ENCODE results near the gene GPR61. TPM values are rescaled to one million over a fixed set of nuclear protein-coding genes. Genes with fewer than 3 reads are reported as not detected.

GPR61 gene
- total and polyA plus RNA-seq, 2 donors, result 0.07 to 0.42 TPM

DNA sequence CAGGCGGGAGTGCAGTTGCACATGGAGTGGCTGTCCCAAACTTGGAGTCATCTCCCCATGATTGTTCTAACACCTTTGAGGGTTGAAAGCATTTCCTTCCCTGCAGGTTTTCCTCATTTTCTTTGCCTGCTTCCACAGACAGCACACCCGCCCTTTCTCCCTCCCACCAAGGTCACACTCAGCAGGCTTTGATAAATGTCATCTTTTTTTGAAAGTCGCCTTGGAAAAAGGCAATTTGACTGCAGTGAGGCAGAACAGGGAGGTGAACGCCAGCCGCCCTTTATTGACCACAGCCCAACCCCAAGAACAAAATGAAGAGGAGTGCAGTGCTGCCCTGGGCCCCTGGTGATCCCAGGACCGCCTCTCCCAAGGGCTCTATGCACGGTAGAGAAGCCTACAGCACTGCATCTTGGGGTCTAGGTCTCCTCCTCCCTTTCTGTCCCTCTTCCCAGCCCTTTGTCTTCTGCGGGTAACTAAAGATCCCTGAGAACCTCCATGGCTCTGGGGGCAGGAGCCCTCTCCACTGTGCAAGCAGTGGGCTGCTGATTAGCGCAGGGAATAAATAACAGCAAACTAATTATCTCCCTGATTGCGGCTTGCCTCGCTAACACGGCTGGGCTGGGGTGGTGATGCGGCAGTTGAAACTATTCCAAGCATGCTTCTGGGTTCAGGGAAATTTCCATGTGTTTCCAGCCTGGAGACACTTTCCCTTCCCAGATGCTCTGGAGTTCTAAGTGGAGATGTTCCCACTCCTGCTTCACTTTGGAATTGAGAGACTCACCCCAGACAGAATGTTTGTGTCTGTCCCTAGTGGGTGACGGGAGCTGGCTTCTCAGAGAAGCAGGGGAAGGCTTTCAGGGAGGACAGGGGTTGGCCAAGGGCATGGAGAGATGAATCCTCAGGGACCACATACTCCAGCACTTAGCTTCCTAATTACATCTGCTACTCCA is 18.4 kb upstream of the GPR61 start:
- Histone ChIP-seq H3K4me3 (ENCODE audit: low read length in 2 of 2) (no peak overlapping the region), H3K27me3 (ENCODE audit: control insufficient read depth in 2 of 2, insufficient read depth in 1 of 2, low read length in 1 of 2) (peaks cover 0 to 6% of the 10 kb centered on the region in 2 donors), H3K4me1 (ENCODE audit: control insufficient read depth in 2 of 2, insufficient read depth in 2 of 2, low read length in 2 of 2) (no peaks in the 10 kb centered on the region), H3K9me3 (ENCODE audit: control insufficient read depth in 2 of 2, insufficient read depth in 1 of 2, low read length in 1 of 2) (no peaks in the 10 kb centered on the region), H3K36me3 (ENCODE audit: control insufficient read depth in 2 of 2, insufficient read depth in 2 of 2, low read length in 1 of 2) (no peaks in the 10 kb centered on the region), H3K27ac (ENCODE audit: low read depth in 1 of 2, low read length in 1 of 2) (no peak overlapping the region)
- 94% methylated on average over 14 of the region's 14 CpGs for WGBS
- DNase-seq (ENCODE audit: low read depth in 6 of 9, low spot score in 9 of 9), result no peak

GRCh38 chr1:109522026-109522425 is 17.6 kb upstream of the GPR61 start:
- no peak overlapping the region for H3K27ac ChIP-seq (ENCODE audit: low read depth in 1 of 2, low read length in 1 of 2)
- DNase-seq (ENCODE audit: low read depth in 6 of 9, low spot score in 9 of 9), result no peak
- WGBS, result 96% methylated on average over 7 of the region's 7 CpGs
- H3K4me1 ChIP-seq (ENCODE audit: control insufficient read depth in 2 of 2, insufficient read depth in 2 of 2, low read length in 2 of 2), result no peaks in the 10 kb centered on the region
- H3K4me3 ChIP-seq (ENCODE audit: low read length in 2 of 2), result no peak overlapping the region
- H3K9me3 ChIP-seq (ENCODE audit: control insufficient read depth in 2 of 2, insufficient read depth in 1 of 2, low read length in 1 of 2), result no peaks in the 10 kb centered on the region
- H3K36me3 ChIP-seq (ENCODE audit: control insufficient read depth in 2 of 2, insufficient read depth in 2 of 2, low read length in 1 of 2), result no peaks in the 10 kb centered on the region
- peaks cover 0 to 6% of the 10 kb centered on the region in 2 donors for H3K27me3 ChIP-seq (ENCODE audit: control insufficient read depth in 2 of 2, insufficient read depth in 1 of 2, low read length in 1 of 2)

DNA sequence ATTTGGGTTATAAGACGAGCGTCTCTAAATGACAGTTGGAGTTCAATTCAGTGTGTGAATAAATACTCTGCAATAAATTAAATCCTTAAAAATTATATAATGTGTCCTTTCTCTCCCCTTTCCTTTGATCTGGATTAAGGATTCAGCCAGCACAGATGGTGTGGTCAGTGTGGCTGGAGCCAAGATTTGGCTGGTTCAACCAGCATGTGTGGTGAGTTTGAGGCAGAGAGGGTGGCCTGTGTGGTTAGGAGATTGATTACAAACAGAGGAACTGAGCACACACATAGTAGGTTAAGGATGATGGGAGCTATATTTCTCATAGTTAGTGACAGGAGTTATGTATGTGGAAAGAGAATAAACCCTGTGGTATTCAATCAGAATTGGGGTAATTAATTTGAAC is 16.0 kb upstream of the GPR61 start:
- Histone ChIP-seq H3K4me3 (ENCODE audit: low read length in 2 of 2) (no peak overlapping the region), H3K4me1 (ENCODE audit: control insufficient read depth in 2 of 2, insufficient read depth in 2 of 2, low read length in 2 of 2) (no peaks in the 10 kb centered on the region), H3K36me3 (ENCODE audit: control insufficient read depth in 2 of 2, insufficient read depth in 2 of 2, low read length in 1 of 2) (no peaks in the 10 kb centered on the region), H3K27me3 (ENCODE audit: control insufficient read depth in 2 of 2, insufficient read depth in 1 of 2, low read length in 1 of 2) (peaks cover 0 to 6% of the 10 kb centered on the region in 2 donors), H3K9me3 (ENCODE audit: control insufficient read depth in 2 of 2, insufficient read depth in 1 of 2, low read length in 1 of 2) (no peaks in the 10 kb centered on the region), H3K27ac (ENCODE audit: low read depth in 1 of 2, low read length in 1 of 2) (no peak overlapping the region)
- over 99% methylated on average over 2 of the region's 2 CpGs for WGBS
- DNase-seq (ENCODE audit: low read depth in 6 of 9, low spot score in 9 of 9), result no peak

- H3K27me3 ChIP-seq (ENCODE audit: control insufficient read depth in 2 of 2, insufficient read depth in 1 of 2, low read length in 1 of 2), result no peaks in the 10 kb centered on the region
- no peak overlapping the region for H3K4me3 ChIP-seq (ENCODE audit: low read length in 2 of 2)
- WGBS, result 88% methylated on average over 14 of the region's 14 CpGs
- no peak overlapping the region for H3K27ac ChIP-seq (ENCODE audit: low read depth in 1 of 2, low read length in 1 of 2)
- H3K4me1 ChIP-seq (ENCODE audit: control insufficient read depth in 2 of 2, insufficient read depth in 2 of 2, low read length in 2 of 2), result peaks cover 4 to 27% of the 10 kb centered on the region in 2 donors
- H3K36me3 ChIP-seq (ENCODE audit: control insufficient read depth in 2 of 2, insufficient read depth in 2 of 2, low read length in 1 of 2), result no peaks in the 10 kb centered on the region
- no peak for DNase-seq (ENCODE audit: low read depth in 6 of 9, low spot score in 9 of 9)
- H3K9me3 ChIP-seq (ENCODE audit: control insufficient read depth in 2 of 2, insufficient read depth in 1 of 2, low read length in 1 of 2), result no peaks in the 10 kb centered on the region
Measured at GRCh38 chr1:109527098-109527811, 12.4 kb upstream of the GPR61 start.

DNA sequence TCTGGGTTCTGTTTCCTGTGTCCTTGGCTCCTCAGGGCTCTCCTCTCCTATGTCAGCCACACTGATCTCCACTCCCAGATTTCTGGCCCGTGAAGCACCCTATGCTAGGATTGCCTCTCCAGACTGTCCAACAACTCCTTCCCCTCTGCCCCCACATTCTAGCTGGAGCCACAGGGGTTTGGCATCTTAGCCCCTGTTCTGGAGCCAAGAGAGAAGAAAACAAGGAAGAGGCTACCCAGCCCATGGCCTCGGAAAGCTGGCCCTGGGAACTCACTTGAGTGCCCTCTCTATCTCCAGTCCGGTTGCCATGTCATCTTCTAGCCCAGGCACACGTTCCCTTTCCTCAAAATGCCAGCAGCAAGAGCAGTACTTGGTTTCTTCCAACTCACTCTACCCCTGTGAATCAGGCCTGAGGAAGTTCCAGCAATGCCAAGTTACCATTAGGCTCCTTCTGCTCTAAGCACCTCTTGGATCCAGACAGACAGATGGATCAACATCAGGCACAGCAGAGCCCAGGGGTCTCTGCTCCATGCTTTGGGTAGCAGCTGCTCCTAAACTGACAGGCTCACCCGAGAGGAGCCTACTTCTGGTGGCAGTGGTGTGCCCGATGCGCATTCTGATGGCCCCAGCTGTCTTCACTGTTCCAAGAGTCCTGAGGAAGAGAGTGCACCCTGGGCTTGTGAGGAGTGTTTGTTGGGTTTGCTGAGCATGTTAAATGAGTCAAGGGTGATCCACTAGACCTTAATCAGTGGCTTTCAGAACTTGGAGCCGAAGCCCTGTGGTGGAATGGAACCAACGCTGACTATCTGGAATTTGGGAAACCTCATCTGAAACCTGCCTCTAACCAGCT is 11.6 kb upstream of the GPR61 start:
- no peak overlapping the region for H3K27ac ChIP-seq (ENCODE audit: low read depth in 1 of 2, low read length in 1 of 2)
- no peaks in the 10 kb centered on the region for H3K36me3 ChIP-seq (ENCODE audit: control insufficient read depth in 2 of 2, insufficient read depth in 2 of 2, low read length in 1 of 2)
- no peak overlapping the region for H3K4me3 ChIP-seq (ENCODE audit: low read length in 2 of 2)
- H3K27me3 ChIP-seq (ENCODE audit: control insufficient read depth in 2 of 2, insufficient read depth in 1 of 2, low read length in 1 of 2), result no peaks in the 10 kb centered on the region
- no peaks in the 10 kb centered on the region for H3K9me3 ChIP-seq (ENCODE audit: control insufficient read depth in 2 of 2, insufficient read depth in 1 of 2, low read length in 1 of 2)
- WGBS, result 95% methylated on average over 9 of the region's 9 CpGs
- H3K4me1 ChIP-seq (ENCODE audit: control insufficient read depth in 2 of 2, insufficient read depth in 2 of 2, low read length in 2 of 2), result peaks cover 4 to 34% of the 10 kb centered on the region in 2 donors
- no peak for DNase-seq (ENCODE audit: low read depth in 6 of 9, low spot score in 9 of 9)

- H3K27ac ChIP-seq (ENCODE audit: low read depth in 1 of 2, low read length in 1 of 2), result no peak overlapping the region
- H3K9me3 ChIP-seq (ENCODE audit: control insufficient read depth in 2 of 2, insufficient read depth in 1 of 2, low read length in 1 of 2), result no peaks in the 10 kb centered on the region
- no peak for DNase-seq (ENCODE audit: low read depth in 6 of 9, low spot score in 9 of 9)
- H3K36me3 ChIP-seq (ENCODE audit: control insufficient read depth in 2 of 2, insufficient read depth in 2 of 2, low read length in 1 of 2), result no peaks in the 10 kb centered on the region
- 98% methylated on average over 3 of the region's 3 CpGs for WGBS
- no peak overlapping the region for H3K4me3 ChIP-seq (ENCODE audit: low read length in 2 of 2)
- H3K4me1 ChIP-seq (ENCODE audit: control insufficient read depth in 2 of 2, insufficient read depth in 2 of 2, low read length in 2 of 2), result peaks cover 4 to 34% of the 10 kb centered on the region in 2 donors
- no peaks in the 10 kb centered on the region for H3K27me3 ChIP-seq (ENCODE audit: control insufficient read depth in 2 of 2, insufficient read depth in 1 of 2, low read length in 1 of 2)
Measured at GRCh38 chr1:109528712-109529111, 11.0 kb upstream of the GPR61 start.

DNA sequence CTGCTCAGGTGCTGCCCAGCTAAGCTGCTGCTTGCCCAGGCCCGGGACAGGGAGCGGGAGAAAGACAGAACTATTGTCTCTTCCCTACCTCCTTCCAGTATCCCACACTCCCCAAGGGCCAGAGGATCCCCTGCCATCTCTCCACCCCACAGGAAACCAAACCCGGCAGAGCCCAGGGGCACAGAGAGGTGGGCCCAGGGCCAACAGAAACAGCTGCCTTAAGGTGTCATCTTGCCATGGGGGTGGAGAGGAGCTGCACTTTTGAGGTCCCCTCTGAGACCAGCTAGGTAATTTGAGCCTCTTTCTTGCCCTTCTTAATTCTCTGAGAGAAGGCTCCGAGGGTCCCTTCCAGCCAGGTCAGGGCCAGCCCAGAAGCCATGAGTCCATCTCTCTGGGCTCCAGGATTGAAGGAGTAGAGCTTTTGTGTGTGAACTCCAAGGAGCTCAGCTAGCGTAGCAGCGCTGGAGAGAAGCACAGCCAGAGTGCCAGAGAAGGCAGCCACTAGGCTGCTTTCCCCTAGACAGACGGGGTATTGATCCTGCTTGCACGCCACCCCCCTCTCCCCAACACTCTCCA is 9.7 kb upstream of the GPR61 start:
- 84% methylated on average over 8 of the region's 8 CpGs for WGBS
- no peak overlapping the region for H3K4me3 ChIP-seq (ENCODE audit: low read length in 2 of 2)
- H3K9me3 ChIP-seq (ENCODE audit: control insufficient read depth in 2 of 2, insufficient read depth in 1 of 2, low read length in 1 of 2), result no peaks in the 10 kb centered on the region
- peaks cover 4 to 34% of the 10 kb centered on the region in 2 donors for H3K4me1 ChIP-seq (ENCODE audit: control insufficient read depth in 2 of 2, insufficient read depth in 2 of 2, low read length in 2 of 2)
- no peaks in the 10 kb centered on the region for H3K27me3 ChIP-seq (ENCODE audit: control insufficient read depth in 2 of 2, insufficient read depth in 1 of 2, low read length in 1 of 2)
- no peaks in the 10 kb centered on the region for H3K36me3 ChIP-seq (ENCODE audit: control insufficient read depth in 2 of 2, insufficient read depth in 2 of 2, low read length in 1 of 2)
- H3K27ac ChIP-seq (ENCODE audit: low read depth in 1 of 2, low read length in 1 of 2), result no peak overlapping the region
- DNase-seq (ENCODE audit: low read depth in 6 of 9, low spot score in 9 of 9), result no peak

GRCh38 chr1:109530457-109531087 is 9.1 kb upstream of the GPR61 start:
- Histone ChIP-seq H3K27me3 (ENCODE audit: control insufficient read depth in 2 of 2, insufficient read depth in 1 of 2, low read length in 1 of 2) (no peaks in the 10 kb centered on the region), H3K9me3 (ENCODE audit: control insufficient read depth in 2 of 2, insufficient read depth in 1 of 2, low read length in 1 of 2) (no peaks in the 10 kb centered on the region), H3K27ac (ENCODE audit: low read depth in 1 of 2, low read length in 1 of 2) (no peak overlapping the region), H3K4me1 (ENCODE audit: control insufficient read depth in 2 of 2, insufficient read depth in 2 of 2, low read length in 2 of 2) (peaks cover 4 to 34% of the 10 kb centered on the region in 2 donors), H3K4me3 (ENCODE audit: low read length in 2 of 2) (no peak overlapping the region), H3K36me3 (ENCODE audit: control insufficient read depth in 2 of 2, insufficient read depth in 2 of 2, low read length in 1 of 2) (no peaks in the 10 kb centered on the region)
- DNase-seq (ENCODE audit: low read depth in 6 of 9, low spot score in 9 of 9), result no peak
- WGBS, result 95% methylated on average over 13 of the region's 13 CpGs
